GM12892 (cell line): Measurements from ENCODE around the gene DNM3.

ENCODE experiments used
- POLR2A ChIP-seq: IDR thresholded peaks from 2 replicates; pipeline ENCODE4 v1.6.1; 2011; ENCODE audit warnings: low read depth, low read length, control low read depth
- POLR2AphosphoS5 ChIP-seq: IDR thresholded peaks from 2 replicates; pipeline ENCODE4 v1.6.1; 2011; ENCODE audit warnings: low read depth, low read length, control low read depth

GRCh38 chr1:172272087-172272486 is 430.8 kb downstream of the DNM3 start:
- TF ChIP-seq POLR2A: no peak
- TF ChIP-seq POLR2AphosphoS5: no peak
